ENCODE measurements around the gene DGKI.

DGKI gene

DNA sequence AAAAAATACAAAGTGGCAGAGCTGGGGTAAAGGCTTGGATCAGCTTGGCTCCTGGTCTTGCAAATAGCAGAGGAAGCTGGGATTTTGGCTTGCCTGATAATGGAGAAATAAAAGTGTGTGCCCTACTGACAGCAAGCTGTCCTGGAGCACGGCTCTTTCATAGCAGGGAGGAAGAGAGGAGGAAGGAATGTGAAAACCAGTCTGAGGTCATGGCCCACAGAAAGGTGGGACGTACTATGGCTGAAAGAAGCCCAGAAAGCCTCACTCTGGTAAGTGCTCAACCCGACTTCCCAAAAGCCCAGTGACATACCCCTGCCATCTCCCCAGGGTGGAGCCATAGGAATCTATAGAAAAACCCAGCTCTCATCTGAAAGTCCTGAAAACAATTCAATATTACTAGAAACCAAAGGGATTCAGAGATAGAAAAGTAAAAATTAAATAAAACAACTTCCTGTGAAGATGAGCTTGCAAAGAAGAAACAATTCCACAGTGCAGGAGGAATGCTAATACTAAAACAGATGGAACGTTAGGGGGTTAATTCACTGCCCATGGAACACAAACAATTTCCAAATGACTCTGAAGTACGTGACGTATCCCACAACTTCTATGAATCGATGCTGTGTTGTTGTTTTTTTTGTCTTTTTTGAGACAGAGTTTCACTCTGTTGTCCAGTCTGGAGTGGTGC lies 256.6 kb downstream of the DGKI start:
- peaks cover 3% of the 10 kb centered on the region for H3K27me3 Mint-ChIP-seq
- no peak overlapping the region for H3K27ac Mint-ChIP-seq
- no peaks in the 10 kb centered on the region for H3K9me3 Mint-ChIP-seq
- no peaks in the 10 kb centered on the region for H3K4me1 Mint-ChIP-seq
- H3K4me3 Mint-ChIP-seq, result no peak overlapping the region
- H3K36me3 Mint-ChIP-seq, result no peaks in the 10 kb centered on the region

DNA sequence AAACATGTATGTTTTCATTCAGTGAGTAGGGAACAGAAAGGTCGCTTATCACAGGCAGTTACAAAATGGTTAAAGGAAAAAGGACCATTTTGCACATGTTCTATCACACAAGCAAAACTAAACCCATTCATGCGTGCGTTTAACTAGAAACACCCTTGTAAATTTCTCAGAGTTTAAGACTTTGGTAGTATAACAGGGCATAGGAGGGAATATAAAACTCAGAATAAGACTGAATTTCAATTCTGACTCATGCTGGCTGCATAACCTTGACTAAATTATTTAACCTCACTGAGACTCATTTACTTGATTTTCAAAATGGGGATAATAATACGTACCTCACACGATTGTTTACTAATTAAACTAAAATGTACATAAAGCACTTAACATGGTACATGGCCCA lies 259.4 kb downstream of the DGKI start:
- H3K27ac Mint-ChIP-seq, result no peak overlapping the region

DNA sequence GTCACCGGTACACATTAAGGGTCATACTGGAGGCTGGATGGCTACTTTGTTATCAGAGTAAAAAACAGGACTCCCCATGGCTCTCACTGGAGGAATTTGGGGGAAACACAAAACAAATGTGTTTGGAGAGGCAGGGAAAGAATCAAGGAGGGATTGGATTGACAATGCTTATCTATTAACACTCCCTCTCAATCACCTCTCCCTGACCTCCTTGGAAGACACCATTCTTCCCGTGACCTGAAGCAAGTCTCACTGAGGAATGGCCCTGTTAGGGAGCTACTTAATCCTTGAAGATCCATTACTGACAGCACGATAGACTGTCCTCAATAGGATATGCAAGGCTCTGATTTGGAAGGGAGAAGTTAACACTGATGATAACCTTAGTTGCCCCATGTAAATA lies 261.2 kb downstream of the DGKI start:
- Mint-ChIP-seq H3K27me3 (peaks cover 5% of the 10 kb centered on the region), H3K4me3 (no peak overlapping the region), H3K27ac (no peak overlapping the region), H3K9me3 (no peaks in the 10 kb centered on the region), H3K4me1 (no peaks in the 10 kb centered on the region), H3K36me3 (no peaks in the 10 kb centered on the region)

More for the DNA sequence above, 259.4 kb downstream of the DGKI start:
- peaks cover 5% of the 10 kb centered on the region for H3K27me3 Mint-ChIP-seq
- H3K4me3 Mint-ChIP-seq, result no peak overlapping the region
- H3K9me3 Mint-ChIP-seq, result no peaks in the 10 kb centered on the region
- H3K36me3 Mint-ChIP-seq, result no peaks in the 10 kb centered on the region
- no peaks in the 10 kb centered on the region for H3K4me1 Mint-ChIP-seq

DNA sequence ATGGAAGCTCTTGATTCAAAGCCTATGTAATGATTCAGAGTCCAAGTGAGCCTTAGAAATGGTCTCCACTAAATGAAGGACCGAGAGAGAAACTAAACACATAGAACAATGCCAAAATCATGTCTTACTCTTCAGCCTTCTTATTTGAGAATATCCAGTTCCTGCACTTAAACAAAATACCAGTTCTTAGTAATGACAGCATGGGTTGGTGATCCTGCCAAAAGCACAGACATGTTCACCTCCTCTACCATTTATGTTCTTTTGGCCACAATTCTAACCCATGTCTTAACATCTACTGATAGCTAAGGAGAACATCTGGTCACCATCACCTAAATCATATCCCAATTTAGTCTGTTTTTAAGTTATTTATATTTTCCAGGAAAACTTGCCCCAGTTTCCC lies 263.6 kb downstream of the DGKI start:
- Mint-ChIP-seq H3K4me1 (no peaks in the 10 kb centered on the region), H3K27me3 (peaks cover 8% of the 10 kb centered on the region), H3K27ac (no peak overlapping the region), H3K4me3 (no peak overlapping the region), H3K36me3 (no peaks in the 10 kb centered on the region), H3K9me3 (no peaks in the 10 kb centered on the region)

DNA sequence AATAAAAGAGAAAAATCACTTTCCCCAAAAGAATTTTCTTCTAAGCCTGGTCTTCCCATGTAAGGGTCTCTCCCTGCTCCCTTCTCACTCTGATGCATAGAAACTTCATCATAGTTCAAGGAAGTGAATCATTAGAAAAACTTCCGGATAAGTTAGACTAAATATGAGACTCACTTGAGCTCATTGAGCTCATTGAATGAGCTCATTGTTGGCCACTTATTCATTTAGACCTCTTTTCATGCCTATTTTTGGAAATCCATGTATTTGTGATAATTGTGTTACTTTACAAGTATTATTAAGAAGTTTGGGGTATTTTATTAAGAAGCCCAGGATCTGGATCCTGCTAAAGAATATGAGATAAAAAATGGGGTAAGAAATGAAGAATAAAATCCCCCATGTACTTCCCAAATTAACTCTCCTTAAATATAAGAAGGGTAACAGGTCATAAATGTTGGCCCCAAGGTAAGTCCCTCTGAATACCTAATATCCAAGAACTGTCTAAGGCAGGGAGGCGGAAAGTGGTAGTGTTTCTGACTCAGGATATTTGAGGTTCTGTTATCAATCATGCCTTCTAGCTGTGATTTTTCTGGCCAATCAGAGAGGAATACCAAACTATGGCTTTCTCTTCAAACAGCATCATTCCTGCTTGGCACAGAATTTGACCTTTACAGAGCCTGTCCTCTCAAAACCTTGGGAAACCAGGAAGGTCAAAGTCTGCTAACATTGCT lies 266.7 kb downstream of the DGKI start:
- Mint-ChIP-seq H3K9me3 (no peaks in the 10 kb centered on the region), H3K4me1 (no peaks in the 10 kb centered on the region), H3K27me3 (peaks cover 4% of the 10 kb centered on the region), H3K27ac (no peak overlapping the region), H3K4me3 (no peak overlapping the region), H3K36me3 (no peaks in the 10 kb centered on the region)

DNA sequence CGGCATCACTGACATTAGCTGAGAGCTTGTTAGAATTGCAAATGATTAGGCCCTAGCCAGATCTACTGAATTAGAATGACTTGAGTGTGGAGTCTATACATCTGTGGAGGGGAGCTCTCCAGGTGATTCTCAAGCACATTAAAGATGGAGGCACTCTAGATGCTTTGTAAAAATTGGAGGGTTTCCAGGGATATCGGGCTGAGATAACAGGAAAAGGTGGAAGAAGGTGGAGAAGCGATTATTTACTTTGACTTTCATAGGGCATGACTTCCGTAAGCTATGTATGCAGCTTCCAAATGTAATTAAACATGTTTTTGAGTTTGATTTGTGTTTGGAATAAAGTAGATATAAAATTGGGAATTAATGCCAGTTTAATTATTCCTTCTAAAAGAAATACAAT lies 268.2 kb downstream of the DGKI start:
- Mint-ChIP-seq H3K27ac (no peak overlapping the region), H3K27me3 (peaks cover 3% of the 10 kb centered on the region), H3K36me3 (no peaks in the 10 kb centered on the region), H3K4me3 (no peak overlapping the region), H3K9me3 (no peaks in the 10 kb centered on the region), H3K4me1 (no peaks in the 10 kb centered on the region)

DNA sequence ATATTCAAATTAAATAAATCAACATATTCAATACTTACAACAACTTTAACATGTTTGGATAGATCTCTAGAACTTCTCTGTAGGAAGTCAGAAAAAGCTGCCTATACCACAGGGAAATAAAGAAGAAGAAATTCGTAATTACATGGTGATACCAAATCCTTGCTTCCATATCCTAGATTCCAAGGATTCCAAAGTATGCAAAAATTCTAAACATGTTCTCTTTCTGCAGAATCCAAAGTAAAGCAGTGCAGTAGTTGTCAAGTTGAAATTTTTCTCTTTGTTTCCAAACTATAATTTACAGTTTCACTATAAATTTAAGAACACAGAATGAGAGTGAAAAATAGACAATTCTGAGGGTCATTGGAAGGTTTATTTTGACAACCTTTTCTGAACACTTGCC lies 269.6 kb downstream of the DGKI start:
- Mint-ChIP-seq H3K36me3 (no peaks in the 10 kb centered on the region), H3K9me3 (no peaks in the 10 kb centered on the region), H3K4me1 (no peaks in the 10 kb centered on the region), H3K27me3 (peaks cover 3% of the 10 kb centered on the region), H3K4me3 (no peak overlapping the region), H3K27ac (no peak overlapping the region)

DNA sequence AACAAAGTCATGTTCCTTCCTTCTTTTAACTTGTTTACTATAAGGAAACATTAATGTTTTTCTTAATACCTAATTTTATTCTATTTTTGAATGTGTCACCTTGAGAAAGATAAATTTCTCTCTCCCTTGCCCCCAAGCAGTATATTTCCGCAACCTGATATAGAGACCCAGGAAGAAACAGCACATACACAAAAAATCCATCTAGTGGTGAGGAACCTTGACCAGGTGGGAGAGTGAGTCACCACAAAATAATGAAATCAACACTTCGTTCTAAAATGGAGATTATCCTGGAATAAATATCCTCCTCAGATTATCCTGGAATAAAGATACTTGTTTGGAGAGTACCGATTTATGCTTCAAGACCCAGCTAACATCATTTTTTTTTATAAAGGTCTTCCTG lies 270.3 kb downstream of the DGKI start:
- no peaks in the 10 kb centered on the region for H3K9me3 Mint-ChIP-seq
- H3K4me3 Mint-ChIP-seq, result no peak overlapping the region
- peaks cover 3% of the 10 kb centered on the region for H3K27me3 Mint-ChIP-seq
- no peaks in the 10 kb centered on the region for H3K4me1 Mint-ChIP-seq
- no peak overlapping the region for H3K27ac Mint-ChIP-seq
- H3K36me3 Mint-ChIP-seq, result no peaks in the 10 kb centered on the region

DNA sequence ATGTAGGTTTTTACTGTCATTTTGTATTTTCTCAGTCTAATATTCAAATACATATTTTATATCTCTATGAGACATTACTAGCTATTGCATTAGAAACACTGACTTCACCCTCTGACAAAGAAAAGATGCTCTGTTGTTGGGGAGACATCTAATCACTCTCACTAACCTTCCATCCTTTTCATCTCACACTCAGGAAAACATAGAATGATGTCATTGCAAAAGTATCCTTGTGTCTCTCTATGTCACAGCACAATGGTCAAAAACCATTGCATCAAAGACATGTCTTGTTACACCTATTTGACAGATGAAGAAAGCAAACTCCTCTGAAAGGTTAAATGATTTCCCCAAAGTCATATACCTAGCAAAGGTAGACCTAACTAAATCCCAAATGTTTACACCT lies 272.0 kb downstream of the DGKI start:
- no peaks in the 10 kb centered on the region for H3K4me1 Mint-ChIP-seq
- H3K27ac Mint-ChIP-seq, result no peak overlapping the region
- H3K27me3 Mint-ChIP-seq, result peaks cover 3% of the 10 kb centered on the region

DNA sequence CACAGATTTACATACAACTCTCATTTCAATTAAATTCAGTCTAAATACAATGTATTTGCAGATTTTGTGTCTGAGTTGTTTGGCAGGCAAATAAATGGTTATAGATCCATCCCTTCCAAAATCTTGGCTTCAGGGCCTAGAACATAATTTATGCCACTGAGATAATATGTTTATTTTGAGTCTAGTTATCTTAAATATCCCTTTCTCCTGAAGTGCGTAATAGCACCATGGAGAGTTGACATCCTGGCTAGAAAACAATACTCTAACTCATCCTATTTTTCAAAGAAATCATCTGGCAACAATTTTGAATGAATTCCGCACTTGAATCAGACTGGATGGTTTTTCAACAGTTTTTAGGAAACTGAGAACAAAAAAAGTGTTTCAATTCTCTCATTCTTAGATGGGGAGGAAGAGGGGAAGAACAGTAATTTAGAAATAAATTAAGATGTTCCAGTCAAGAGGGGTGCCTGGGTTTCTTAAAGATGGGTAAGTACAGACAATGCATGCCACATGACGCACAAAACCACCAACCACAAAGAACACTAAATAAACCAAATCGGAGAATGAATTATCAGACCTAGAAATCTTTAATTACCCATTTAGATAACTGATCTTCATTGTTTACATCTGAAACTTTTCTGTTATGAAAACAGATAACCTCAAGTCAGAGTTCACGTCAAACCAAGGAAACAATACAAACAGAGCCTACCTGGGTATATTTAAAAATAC lies 274.6 kb downstream of the DGKI start:
- H3K36me3 Mint-ChIP-seq, result no peaks in the 10 kb centered on the region
- H3K4me3 Mint-ChIP-seq, result no peak overlapping the region
- no peaks in the 10 kb centered on the region for H3K9me3 Mint-ChIP-seq
- H3K27me3 Mint-ChIP-seq, result no peaks in the 10 kb centered on the region
- no peaks in the 10 kb centered on the region for H3K4me1 Mint-ChIP-seq
- H3K27ac Mint-ChIP-seq, result no peak overlapping the region

More for the DNA sequence above, 272.0 kb downstream of the DGKI start:
- no peak overlapping the region for H3K4me3 Mint-ChIP-seq
- no peaks in the 10 kb centered on the region for H3K36me3 Mint-ChIP-seq
- H3K9me3 Mint-ChIP-seq, result no peaks in the 10 kb centered on the region

DNA sequence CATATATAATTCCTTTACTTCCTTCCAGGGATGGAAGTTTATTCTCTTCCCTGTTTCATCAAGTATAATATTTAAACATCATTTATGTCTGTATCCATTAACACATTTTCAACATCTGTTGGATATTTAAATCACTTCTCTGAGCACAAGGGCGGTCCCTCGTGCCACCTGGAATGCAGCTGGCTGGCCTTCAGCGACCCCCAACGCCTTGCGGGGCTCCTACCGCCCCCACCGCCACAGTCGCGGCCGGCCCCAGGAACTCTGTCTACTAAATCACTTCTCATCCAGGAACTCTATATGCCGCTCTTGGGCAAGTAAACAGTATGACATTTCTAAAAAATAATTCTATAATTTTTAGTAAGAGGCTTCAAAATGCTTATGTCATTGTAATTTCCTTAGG lies 282.1 kb downstream of the DGKI start:
- no peaks in the 10 kb centered on the region for H3K4me1 Mint-ChIP-seq
- no peak overlapping the region for H3K27ac Mint-ChIP-seq
- peaks cover 13% of the 10 kb centered on the region for H3K9me3 Mint-ChIP-seq
- H3K4me3 Mint-ChIP-seq, result no peak overlapping the region
- H3K36me3 Mint-ChIP-seq, result no peaks in the 10 kb centered on the region
- peaks cover 5% of the 10 kb centered on the region for H3K27me3 Mint-ChIP-seq

DNA sequence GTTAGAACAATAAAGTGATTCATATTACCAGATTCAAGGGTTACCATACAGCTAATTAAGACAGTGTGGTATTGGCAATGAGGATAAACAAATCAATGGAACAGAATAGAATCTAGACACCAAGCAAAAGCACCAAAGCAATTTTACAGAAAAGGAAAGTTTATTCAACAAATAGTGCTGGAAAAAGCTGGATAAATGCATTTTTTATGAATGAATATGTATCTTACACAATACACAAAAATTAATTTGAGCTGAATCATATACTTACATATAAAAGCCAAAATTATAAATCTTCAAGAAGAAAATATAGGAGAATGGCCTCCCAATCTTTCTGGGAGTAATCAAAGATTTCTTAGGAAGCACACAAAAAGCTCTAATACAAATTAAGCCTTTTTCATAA lies 282.8 kb downstream of the DGKI start:
- no peaks in the 10 kb centered on the region for H3K4me1 Mint-ChIP-seq

DNA sequence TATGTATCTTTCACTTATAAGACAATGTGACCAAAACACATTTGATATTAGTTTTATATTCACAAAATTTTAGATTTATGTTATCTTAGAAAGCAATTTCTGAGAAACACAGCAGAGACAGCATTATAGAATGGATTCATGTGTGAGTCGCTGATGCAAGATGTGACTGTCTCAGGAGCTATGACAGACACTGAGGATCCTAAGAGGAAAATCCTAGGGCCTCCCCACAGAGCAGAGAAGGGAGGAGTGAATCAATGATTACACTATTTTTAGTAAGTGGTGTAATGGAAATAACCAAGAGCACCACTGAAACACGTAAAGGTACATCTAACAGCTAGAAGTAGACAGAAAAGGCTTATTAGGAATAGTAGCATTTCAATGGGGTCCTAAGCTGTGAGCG lies 299.3 kb downstream of the DGKI start:
- H3K9me3 Mint-ChIP-seq, result no peaks in the 10 kb centered on the region
- H3K36me3 Mint-ChIP-seq, result no peaks in the 10 kb centered on the region
- peaks cover 8% of the 10 kb centered on the region for H3K27me3 Mint-ChIP-seq
- H3K4me1 Mint-ChIP-seq, result no peaks in the 10 kb centered on the region
- no peak overlapping the region for H3K27ac Mint-ChIP-seq
- H3K4me3 Mint-ChIP-seq, result no peak overlapping the region

More for the DNA sequence above, 282.8 kb downstream of the DGKI start:
- Mint-ChIP-seq H3K27me3 (peaks cover 5% of the 10 kb centered on the region), H3K4me3 (no peak overlapping the region), H3K27ac (no peak overlapping the region), H3K36me3 (no peaks in the 10 kb centered on the region), H3K9me3 (peaks cover 14% of the 10 kb centered on the region)

DNA sequence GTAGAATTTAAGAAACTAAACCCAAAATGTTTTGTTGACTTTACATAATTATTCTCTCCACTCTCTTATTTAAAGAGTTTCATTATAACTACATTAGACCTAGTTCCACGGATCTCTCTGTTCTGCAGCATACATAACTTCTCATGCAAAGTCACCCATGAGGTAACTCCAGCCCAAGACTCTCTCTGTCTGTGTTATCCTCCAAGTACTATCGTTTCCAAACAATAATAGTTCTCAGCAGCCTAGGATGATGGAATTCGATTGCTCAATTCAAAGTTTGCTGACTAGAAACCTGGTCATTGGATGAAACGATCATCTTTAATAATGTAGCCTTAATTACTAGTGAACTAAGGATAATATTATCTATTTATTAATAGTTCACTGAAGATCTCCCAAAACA lies 300.1 kb downstream of the DGKI start:
- no peaks in the 10 kb centered on the region for H3K4me1 Mint-ChIP-seq
- H3K36me3 Mint-ChIP-seq, result no peaks in the 10 kb centered on the region
- H3K27me3 Mint-ChIP-seq, result peaks cover 8% of the 10 kb centered on the region
- peaks cover 1% of the 10 kb centered on the region for H3K9me3 Mint-ChIP-seq
- no peak overlapping the region for H3K27ac Mint-ChIP-seq
- no peak overlapping the region for H3K4me3 Mint-ChIP-seq

DNA sequence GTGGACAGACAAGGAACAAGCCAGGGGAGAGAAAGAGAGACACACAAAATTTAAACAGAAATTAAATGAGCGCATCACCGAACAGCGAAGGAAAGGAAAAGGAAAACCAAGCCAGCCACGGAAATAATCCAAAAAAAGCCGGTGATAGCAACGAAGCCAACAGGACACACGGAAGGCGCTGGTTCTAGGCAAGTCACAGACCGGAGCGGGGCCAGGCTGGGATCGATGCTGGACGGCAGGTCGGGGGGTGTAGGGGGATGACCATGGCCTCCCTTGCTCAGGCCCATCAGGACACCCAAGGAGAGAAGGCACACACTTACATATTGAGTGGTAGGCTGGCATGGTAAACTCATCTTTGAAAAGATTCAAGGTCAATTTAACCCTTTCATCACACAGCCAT lies 300.8 kb downstream of the DGKI start:
- no peak overlapping the region for H3K27ac Mint-ChIP-seq
- no peaks in the 10 kb centered on the region for H3K36me3 Mint-ChIP-seq
- H3K4me1 Mint-ChIP-seq, result no peaks in the 10 kb centered on the region

DNA sequence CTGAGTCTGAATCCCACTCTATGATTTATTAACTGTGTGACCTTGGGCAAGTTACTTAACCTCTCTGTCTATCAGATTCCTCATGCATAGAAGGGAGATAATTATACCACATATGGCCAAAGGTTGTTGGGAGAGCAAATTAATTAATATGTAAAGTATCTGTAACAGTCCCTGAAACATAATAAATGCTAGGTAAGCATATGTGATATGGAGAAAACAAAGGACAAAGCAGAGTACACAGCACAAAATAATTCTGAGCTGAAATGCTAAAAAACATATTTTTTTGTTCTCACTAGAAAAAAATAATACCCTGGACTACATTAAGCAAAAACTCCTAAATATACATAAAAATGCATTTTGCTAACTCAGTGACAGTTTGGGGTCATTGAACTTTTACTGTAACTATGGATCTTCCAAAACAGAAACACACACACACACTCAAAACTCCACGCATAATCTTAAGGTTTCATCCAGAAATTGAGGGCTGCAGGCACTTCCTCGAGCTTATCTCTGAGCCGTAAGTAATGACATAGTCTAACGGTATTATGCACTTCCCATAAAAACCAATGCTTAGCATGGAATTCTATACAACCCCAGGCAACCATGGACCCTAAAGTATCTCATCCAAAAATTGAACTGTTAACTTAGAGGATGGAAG lies 301.6 kb downstream of the DGKI start:
- Mint-ChIP-seq H3K9me3 (peaks cover 6% of the 10 kb centered on the region), H3K27me3 (peaks cover 8% of the 10 kb centered on the region), H3K27ac (no peak overlapping the region), H3K4me1 (no peaks in the 10 kb centered on the region), H3K4me3 (no peak overlapping the region), H3K36me3 (no peaks in the 10 kb centered on the region)

More for the DNA sequence above, 300.8 kb downstream of the DGKI start:
- peaks cover 6% of the 10 kb centered on the region for H3K9me3 Mint-ChIP-seq
- no peak overlapping the region for H3K4me3 Mint-ChIP-seq
- H3K27me3 Mint-ChIP-seq, result peaks cover 8% of the 10 kb centered on the region
